Fibroblast of lung (primary cell): ENCODE results near the gene LRRC8D.

Source experiments
- CTCF ChIP-seq, 2 donors: IDR thresholded peaks in 1 of 2; conservative IDR thresholded peaks in 1 of 2; 1 replicate in 1 of 2; 2 replicates in 1 of 2; pipeline ENCODE4 v1.5.1; 2011 to 2012; ENCODE audit warnings: low read length in 2 of 2, control low read depth in 1 of 2, inconsistent platforms in 1 of 2, low read depth in 1 of 2, mild to moderate bottlenecking in 1 of 2
- EZH2 ChIP-seq: IDR thresholded peaks from 2 replicates; pipeline ENCODE4 v1.5.1; 2012; ENCODE audit warnings: low read length, control low read depth, mild to moderate bottlenecking; ENCODE audit errors: missing control alignments

DNA sequence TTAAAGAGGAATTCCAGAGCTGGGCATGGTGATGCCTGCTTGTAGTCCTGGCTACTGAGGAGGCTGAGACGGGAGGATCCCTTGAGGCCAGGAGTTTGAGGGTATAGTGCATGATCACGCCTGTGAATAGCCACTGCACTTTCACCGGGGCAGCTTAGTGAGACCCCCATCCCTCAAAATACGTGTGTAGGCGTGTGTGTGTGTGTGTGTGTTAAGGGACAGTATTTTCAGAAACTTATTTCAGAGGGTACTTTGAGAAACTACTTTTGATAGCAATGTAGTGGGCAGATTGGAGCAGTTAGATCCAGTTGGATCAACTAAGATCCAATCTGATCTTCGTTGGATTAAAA is 62.2 kb downstream of the LRRC8D start:
- no peak for TF ChIP-seq CTCF (conservative IDR thresholded peaks at IDR 0.05 in 1 of 2, IDR thresholded peaks at IDR 0.05 in 1 of 2; ENCODE audit: low read depth in 1 of 2, low read length in 2 of 2)
- TF ChIP-seq EZH2: no peak
